Peyer's patch (tissue), 4 donors: Measurements from ENCODE around the gene UGT8. TPM values are rescaled to one million over a fixed set of nuclear protein-coding genes. Genes with fewer than 3 reads are reported as not detected.
"Not testable (repeated sequence)": the region's sequence is repeated elsewhere in the genome, so short reads cannot be mapped to it uniquely, and the experiment has no call there.

Experiments used
- DNase-seq, 3 donors: peaks; one replicate each; pipeline ENCODE4 v3.0.0-alpha.2; 2017 to 2019
- H3K27ac ChIP-seq, 4 donors: fragments of 200-600 bp; sonication (generic); one replicate each; pipeline ENCODE4 v1.5.1; 2016 to 2019
- H3K27me3 ChIP-seq, 2 donors: fragments of 200-600 bp; sonication (generic); one replicate each; pipeline ENCODE4 v1.5.1; 2019
- H3K36me3 ChIP-seq, 3 donors: fragments of 200-600 bp; sonication (generic); one replicate each; pipeline ENCODE4 v1.5.1; 2016 to 2019
- H3K4me1 ChIP-seq, 4 donors: fragments of 200-600 bp; sonication (generic); one replicate each; pipeline ENCODE4 v1.5.1; 2016 to 2019
- H3K4me3 ChIP-seq, 4 donors: fragments of 200-600 bp; sonication (generic); 1 replicate in 3 of 4; 2 replicates in 1 of 4; pipeline ENCODE4 v1.5.1; 2016 to 2019; ENCODE audit warnings: mild to moderate bottlenecking in 1 of 4
- H3K9me3 ChIP-seq, 4 donors: fragments of 200-600 bp; sonication (generic); one replicate each; pipeline ENCODE4 v1.5.1; 2016 to 2019; ENCODE audit warnings: mild to moderate bottlenecking in 1 of 4
- CTCF ChIP-seq, 6 experiments: fragments of 450-650 bp in 4 of 6; fragments of 200-600 bp in 2 of 6; sonication (generic) in 1 of 6; IDR thresholded peaks; one replicate each; pipeline ENCODE4 v1.5.1; 2017 to 2019; ENCODE audit warnings: antibody characterized with exemption in 6 of 6, mild to moderate bottlenecking in 3 of 6, moderate library complexity in 1 of 6
- POLR2A ChIP-seq, 2 donors: fragments of 450-650 bp; IDR thresholded peaks; one replicate each; pipeline ENCODE4 v1.5.1; 2017; ENCODE audit warnings: antibody characterized with exemption in 2 of 2, mild to moderate bottlenecking in 2 of 2, moderate library complexity in 2 of 2
- total RNA-seq, 4 donors: library from RNA; depleted of rRNA; stranded (reverse); fragments of >200 nt; gene quantifications; one replicate each; pipeline ENCODE4 v1.1.0, GENCODE V29; 2016

UGT8 gene
- total RNA-seq, 4 donors from 2014 or later, result 25.6 to 78.0 (median 60.0) TPM

- no peaks in the 10 kb centered on the region for H3K36me3 ChIP-seq
Measured at GRCh38 chr4:114607056-114607455, 8.4 kb downstream of the UGT8 start.

GRCh38 chr4:114613560-114613959, 15.0 kb downstream of the UGT8 start:
- DNase-seq, result no peak
- H3K4me3 ChIP-seq, result no peak overlapping the region
- no peaks in the 10 kb centered on the region for H3K9me3 ChIP-seq
- H3K27ac ChIP-seq, result no peak overlapping the region
- H3K27me3 ChIP-seq, result no peaks in the 10 kb centered on the region
- H3K36me3 ChIP-seq, result no peaks in the 10 kb centered on the region
- TF ChIP-seq CTCF (IDR thresholded peaks at IDR 0.05) (no peak), POLR2A (IDR thresholded peaks at IDR 0.05) (no peak)
- peaks cover 0 to 24% (median 0%) of the 10 kb centered on the region in 4 donors for H3K4me1 ChIP-seq

More at GRCh38 chr4:114607056-114607455, 8.4 kb downstream of the UGT8 start:
- TF ChIP-seq POLR2A (IDR thresholded peaks at IDR 0.05), result no peak
- Histone ChIP-seq H3K4me3 (no peak overlapping the region), H3K27ac (peak overlapping the region in 1 of 4 donors; percentile 59), H3K27me3 (no peaks in the 10 kb centered on the region), H3K9me3 (no peaks in the 10 kb centered on the region), H3K4me1 (peaks cover 0 to 13% (median 0%) of the 10 kb centered on the region in 4 donors)
- DNase-seq, result no peak

- peak in 1 of 2 donors; percentile 32 for TF ChIP-seq POLR2A (IDR thresholded peaks at IDR 0.05)
- TF ChIP-seq CTCF (IDR thresholded peaks at IDR 0.05), result no peak
- no peaks in the 10 kb centered on the region for H3K9me3 ChIP-seq
- DNase-seq, result no peak
- peaks cover 0 to 24% (median 0%) of the 10 kb centered on the region in 4 donors for H3K4me1 ChIP-seq
- H3K27me3 ChIP-seq, result no peaks in the 10 kb centered on the region
- no peaks in the 10 kb centered on the region for H3K36me3 ChIP-seq
- H3K27ac ChIP-seq, result peak overlapping the region in 3 of 4 donors; percentile 65 to 93 (median 82)
- peak overlapping the region in 2 of 4 donors; percentile 40 to 52 for H3K4me3 ChIP-seq
Measured at GRCh38 chr4:114615435-114615834, 16.8 kb downstream of the UGT8 start.

- peak overlapping the region in 2 of 4 donors; percentile 40 to 52 for H3K4me3 ChIP-seq
- not testable (repeated sequence) for H3K36me3 ChIP-seq, H3K27me3 ChIP-seq, H3K9me3 ChIP-seq
- H3K27ac ChIP-seq, result peak overlapping the region in 3 of 4 donors; percentile 65 to 93 (median 82)
- peak in 2 of 3 donors; percentile 74 to 82 for DNase-seq
- peaks cover 0 to 24% (median 0%) of the 10 kb centered on the region in 4 donors for H3K4me1 ChIP-seq
- peak in 2 of 6 experiments; percentile 18 to 24 for TF ChIP-seq CTCF (IDR thresholded peaks at IDR 0.05)
Measured at GRCh38 chr4:114616036-114616435, 17.4 kb downstream of the UGT8 start.

GRCh38 chr4:114626196-114626595, 27.6 kb downstream of the UGT8 start:
- DNase-seq, result no peak
- Histone ChIP-seq H3K27ac (no peak overlapping the region), H3K4me1 (peaks cover 0 to 7% (median 2%) of the 10 kb centered on the region in 4 donors), H3K27me3 (no peaks in the 10 kb centered on the region), H3K36me3 (no peaks in the 10 kb centered on the region), H3K4me3 (no peak overlapping the region), H3K9me3 (no peaks in the 10 kb centered on the region)
- TF ChIP-seq CTCF (IDR thresholded peaks at IDR 0.05) (no peak), POLR2A (IDR thresholded peaks at IDR 0.05) (no peak)

- Histone ChIP-seq H3K9me3 (no peaks in the 10 kb centered on the region), H3K4me1 (no peaks in the 10 kb centered on the region), H3K27ac (no peak overlapping the region), H3K4me3 (no peak overlapping the region), H3K27me3 (no peaks in the 10 kb centered on the region), H3K36me3 (no peaks in the 10 kb centered on the region)
- no peak for TF ChIP-seq CTCF (IDR thresholded peaks at IDR 0.05)
- no peak for TF ChIP-seq POLR2A (IDR thresholded peaks at IDR 0.05)
- DNase-seq, result no peak
Measured at GRCh38 chr4:114636192-114636935, 37.8 kb downstream of the UGT8 start.
